Ureter (tissue), 1 donor: ENCODE data around the gene DNAJC21. TPM values are rescaled to one million over a fixed set of nuclear protein-coding genes. Genes with fewer than 3 reads are reported as not detected.
A peak's percentile ranks its signal among the peaks of the same experiment; 100 is the strongest.

Experiments used
- DNase-seq: peaks from one replicate; pipeline ENCODE4 v3.0.0-alpha.2; 2020; ENCODE audit warnings: low spot score
- total RNA-seq: library from RNA; stranded (reverse); gene quantifications from one replicate; pipeline ENCODE4 v1.2.4, GENCODE V29; 2023
- donor health status: DM: yes; HTN: yes; CAD: no.

The DNAJC21 gene
- total RNA-seq, 1 donor from 2014 or later, result 45.3 TPM

GRCh38 chr5:34978681-34979080 lies 49.3 kb downstream of the DNAJC21 start:
- DNase-seq, result no peak

DNA sequence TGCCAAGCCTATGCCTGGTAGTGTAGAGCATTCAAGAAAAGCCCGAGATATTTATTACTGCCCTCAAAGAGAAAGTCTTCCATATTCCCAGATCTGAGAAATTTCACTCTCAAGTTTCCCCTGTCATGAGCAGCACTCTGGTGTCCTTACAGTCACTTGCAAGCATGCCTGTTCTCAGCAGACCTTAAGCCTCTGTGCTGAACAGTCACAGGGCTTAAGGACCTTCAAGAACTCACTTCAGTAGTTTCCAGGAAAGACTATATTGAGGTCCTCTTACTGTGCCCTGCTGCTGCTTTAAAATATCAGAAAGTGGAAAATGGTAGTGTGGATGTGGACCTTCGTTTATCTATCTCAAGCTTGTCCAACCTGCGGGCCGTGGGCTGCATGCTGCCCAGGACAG lies 53.5 kb downstream of the DNAJC21 start:
- no peak for DNase-seq

GRCh38 chr5:34986965-34987364 lies 57.6 kb downstream of the DNAJC21 start:
- DNase-seq, result no peak

GRCh38 chr5:34991486-34992238 lies 62.3 kb downstream of the DNAJC21 start:
- DNase-seq, result no peak

DNA sequence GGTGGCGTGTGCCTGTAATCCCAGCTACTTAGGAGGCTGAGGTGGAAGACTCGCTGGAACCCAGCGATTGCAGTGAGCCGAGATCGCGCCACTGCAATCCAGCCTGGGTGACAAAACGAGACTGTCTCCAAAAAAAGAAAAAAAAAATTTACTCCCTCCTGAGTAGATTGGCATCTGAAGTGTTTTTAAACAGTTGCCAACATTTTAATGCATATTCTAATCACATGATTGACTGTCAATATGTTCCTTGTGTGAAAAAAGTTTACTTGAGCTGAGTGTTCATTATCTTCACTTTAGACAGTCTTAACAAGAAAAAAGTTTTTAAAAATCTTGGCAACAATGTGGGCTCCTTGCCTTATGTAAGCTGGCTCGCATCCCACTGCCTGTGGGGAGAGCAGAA lies 64.6 kb downstream of the DNAJC21 start:
- no peak for DNase-seq

- no peak for DNase-seq
These were observed 66.9 kb downstream of the DNAJC21 start for GRCh38 chr5:34996261-34996660.

DNA sequence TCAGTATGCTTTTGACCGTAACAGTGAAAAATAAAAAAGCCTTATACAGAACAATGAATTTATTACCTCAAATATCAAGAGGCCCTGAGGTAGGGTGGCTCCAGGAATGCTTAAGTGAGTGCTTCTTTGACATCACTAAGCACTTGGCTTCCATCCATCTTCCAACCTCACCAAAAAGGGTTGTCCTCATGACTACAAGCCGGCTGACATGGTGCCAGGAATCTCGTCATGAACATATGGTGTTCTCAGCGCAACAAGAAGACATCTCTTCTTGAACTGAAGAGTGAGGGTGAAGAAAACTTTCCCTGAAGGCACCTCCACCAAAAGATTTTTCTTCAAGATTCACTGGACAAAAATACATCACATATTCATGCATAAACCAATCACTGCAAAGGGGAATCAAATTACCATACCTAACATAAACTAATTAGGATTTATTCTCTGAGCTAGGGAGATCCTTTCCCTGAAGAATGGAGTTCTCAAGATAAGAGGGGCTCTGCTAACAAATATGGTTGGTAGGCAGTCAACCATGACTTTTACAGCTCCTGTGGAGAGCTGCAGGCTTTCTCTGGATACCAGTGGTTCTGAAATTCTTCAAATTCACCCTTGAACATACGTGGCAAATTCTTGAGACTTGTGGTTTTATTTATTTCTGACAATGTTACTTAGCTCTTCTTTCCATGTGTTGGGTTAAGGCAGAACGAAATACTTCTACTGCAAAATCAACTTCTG lies 68.9 kb downstream of the DNAJC21 start:
- DNase-seq, result no peak

DNA sequence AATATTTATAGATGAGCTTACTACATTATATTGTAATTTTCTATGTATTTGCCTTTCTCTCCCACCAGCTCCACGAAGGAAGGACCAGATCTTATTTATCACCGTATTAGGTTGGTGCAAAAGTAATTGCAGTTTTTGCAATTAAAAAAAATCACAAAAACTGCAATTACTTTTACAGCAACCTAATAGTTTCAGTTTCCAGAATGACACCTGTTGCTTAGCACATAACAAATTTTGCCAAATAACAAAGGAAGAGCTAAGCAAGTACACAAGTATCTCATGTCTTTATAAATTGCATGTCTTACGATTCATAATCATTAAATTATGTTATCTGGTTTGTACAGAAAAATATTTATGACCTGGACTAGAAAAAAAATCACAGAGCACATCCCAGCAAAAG lies 72.5 kb downstream of the DNAJC21 start:
- no peak for DNase-seq

GRCh38 chr5:35002459-35002858 lies 73.1 kb downstream of the DNAJC21 start:
- no peak for DNase-seq

DNA sequence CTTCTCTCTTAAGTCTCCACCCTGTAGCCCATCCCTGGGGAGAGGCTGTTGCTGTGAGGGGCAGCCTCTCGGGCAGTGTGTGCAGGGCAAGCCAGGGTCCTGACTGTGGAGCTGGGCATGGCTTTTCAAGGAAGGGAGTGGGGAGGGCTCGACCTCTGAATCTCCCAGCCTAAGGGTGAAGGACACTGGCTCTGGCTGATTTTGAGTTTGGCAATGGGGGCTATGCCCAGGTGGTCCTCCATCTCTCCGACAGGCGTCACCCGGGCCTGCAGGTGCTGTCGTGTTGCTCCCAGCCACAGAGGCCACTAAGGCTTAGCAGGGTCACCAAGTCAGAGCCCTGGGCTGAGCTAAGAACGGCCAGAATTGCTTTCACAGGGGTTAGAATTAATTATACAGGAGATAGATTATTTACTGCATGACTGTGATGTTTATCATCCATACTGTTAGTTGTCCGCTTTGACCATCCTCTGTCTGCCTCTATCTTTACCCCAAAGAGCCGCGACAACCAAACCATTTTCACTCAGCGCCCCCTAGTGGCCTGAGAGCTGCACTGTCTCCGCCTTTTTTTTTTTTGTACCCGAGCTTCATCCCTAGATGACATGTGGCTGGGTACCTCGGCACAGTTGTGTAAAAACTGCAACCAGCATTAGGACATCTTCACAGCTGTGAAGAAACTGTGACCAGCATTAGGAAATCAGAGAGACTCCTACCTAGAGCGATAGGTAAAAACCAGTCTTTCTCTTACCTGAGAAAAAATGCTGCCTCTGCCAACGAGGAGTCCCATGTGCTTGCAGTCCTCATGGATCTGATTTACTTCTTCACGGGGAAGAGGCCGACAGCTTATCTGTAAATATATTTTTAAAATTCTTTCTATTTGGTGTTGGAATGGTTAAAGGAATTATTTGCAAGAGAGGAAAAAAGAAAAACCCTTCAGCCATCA lies 73.9 kb downstream of the DNAJC21 start:
- peak; percentile 46 for DNase-seq

- no peak for DNase-seq
These were observed 74.8 kb downstream of the DNAJC21 start for GRCh38 chr5:35004200-35004599.

DNA sequence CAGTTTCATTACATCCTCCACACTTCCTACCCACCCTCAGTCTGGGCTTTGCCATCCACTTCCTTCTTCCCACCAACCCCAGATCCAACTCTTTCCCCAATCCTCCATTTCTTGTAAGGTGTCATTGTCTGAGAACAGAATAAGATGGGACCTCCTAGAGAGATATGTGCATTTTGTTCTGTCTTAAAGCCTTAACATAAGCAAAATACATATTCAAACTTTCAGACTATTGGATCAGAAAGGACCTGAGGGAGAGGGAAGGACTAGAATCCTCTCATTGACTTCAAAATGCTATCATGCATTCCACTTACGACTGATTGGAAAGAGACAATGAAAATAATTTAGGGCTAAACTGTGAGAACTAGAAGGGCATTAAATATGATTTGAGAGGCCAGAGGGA lies 75.4 kb downstream of the DNAJC21 start:
- no peak for DNase-seq

Other genes starting within 250 kb of the DNAJC21 start
- 2.8 TPM for gene TTC23L, start 90.4 kb upstream of the DNAJC21 start, total RNA-seq
- 25.1 TPM for gene RAD1, start 14.1 kb upstream of the DNAJC21 start, total RNA-seq
- 42.1 TPM for gene BRIX1, start 13.8 kb upstream of the DNAJC21 start, total RNA-seq
- not detected for gene AGXT2, start 118.4 kb downstream of the DNAJC21 start, total RNA-seq